Colonic mucosa (tissue), 4 donors: ENCODE data around the gene TUBA1B. TPM values are rescaled to one million over a fixed set of nuclear protein-coding genes. Genes with fewer than 3 reads are reported as not detected.
"Not testable (repeated sequence)": the region's sequence is repeated elsewhere in the genome, so short reads cannot be mapped to it uniquely, and the experiment has no call there.

Experiments used
- DNase-seq: peaks from one replicate; pipeline ENCODE4 v3.0.0-alpha.2; 2020
- H3K27ac ChIP-seq: fragments of 200-600 bp; one replicate; pipeline ENCODE4 v1.8.0; 2021
- H3K27me3 ChIP-seq: fragments of 200-600 bp; one replicate; pipeline ENCODE4 v1.8.0; 2021
- H3K36me3 ChIP-seq: fragments of 200-600 bp; one replicate; pipeline ENCODE4 v1.8.0; 2021
- H3K4me1 ChIP-seq: fragments of 200-600 bp; one replicate; pipeline ENCODE4 v1.8.0; 2021; ENCODE audit warnings: mild to moderate bottlenecking
- H3K4me3 ChIP-seq: fragments of 200-600 bp; one replicate; pipeline ENCODE4 v1.8.0; 2021
- H3K9ac ChIP-seq, 2 donors: one replicate each; pipeline ENCODE4 v1.7.0; 2013; ENCODE audit warnings: control low read depth in 2 of 2, low read depth in 2 of 2, low read length in 2 of 2
- H3K9me3 ChIP-seq: fragments of 200-600 bp; one replicate; pipeline ENCODE4 v1.8.0; 2021
- intact Hi-C: fragments of 100-400 bp; cut with DNase I; formaldehyde crosslinking; loops from one replicate; pipeline ENCODE4 v1.14.1; 2022
- total RNA-seq, 2 donors: library from RNA; stranded (reverse); fragmentation: NEBNext Ultra II Directional in 1 of 2; extraction: Animal tissue kit (Norgen Biotek cat#: 25700) in 1 of 2; gene quantifications; one replicate each; pipeline ENCODE4 v1.2.1, GENCODE V29; 2021
- TF ChIP-seq, protein P1 (sequence below): fragments of 200-600 bp; IDR thresholded peaks from one replicate; pipeline ENCODE4 v1.8.0; 2022; ENCODE audit warnings: antibody characterized with exemption, mild to moderate bottlenecking
- donor health status: healthy.
- donor health status: DM: no; HTN: no; CAD: no.
- donor health status: DM: no; HTN: no; CAD: no.

TUBA1B gene
- total RNA-seq, 2 donors from 2014 or later = 445 to 1,717 TPM

DNA sequence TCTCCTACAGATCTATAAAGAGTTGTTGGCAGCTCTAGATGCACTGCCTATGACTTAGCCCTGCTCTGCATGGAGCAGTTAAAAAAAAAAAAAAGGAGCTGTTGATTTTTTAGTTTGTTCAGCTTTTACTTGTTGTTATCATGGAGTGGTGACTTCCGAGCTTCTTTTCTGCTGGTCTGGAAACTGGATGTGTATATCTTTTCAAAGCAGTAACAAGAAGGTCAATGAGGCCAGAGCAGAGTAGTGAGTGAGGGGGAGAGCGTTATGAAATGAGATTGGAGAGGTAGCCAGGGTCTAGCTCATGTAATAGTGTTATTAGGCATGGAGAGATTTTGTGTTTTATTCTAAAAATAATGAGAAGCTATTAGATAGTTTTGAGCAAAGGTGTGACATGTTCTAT, 13.2 kb upstream of the TUBA1B start:
- H3K4me1 ChIP-seq = no peaks in the 10 kb centered on the region
- intact Hi-C loops = no loop called here
- DNase-seq = no peak
- no peak overlapping the region for H3K4me3 ChIP-seq
- H3K9me3 ChIP-seq = no peaks in the 10 kb centered on the region
- TF ChIP-seq, protein P1, sequence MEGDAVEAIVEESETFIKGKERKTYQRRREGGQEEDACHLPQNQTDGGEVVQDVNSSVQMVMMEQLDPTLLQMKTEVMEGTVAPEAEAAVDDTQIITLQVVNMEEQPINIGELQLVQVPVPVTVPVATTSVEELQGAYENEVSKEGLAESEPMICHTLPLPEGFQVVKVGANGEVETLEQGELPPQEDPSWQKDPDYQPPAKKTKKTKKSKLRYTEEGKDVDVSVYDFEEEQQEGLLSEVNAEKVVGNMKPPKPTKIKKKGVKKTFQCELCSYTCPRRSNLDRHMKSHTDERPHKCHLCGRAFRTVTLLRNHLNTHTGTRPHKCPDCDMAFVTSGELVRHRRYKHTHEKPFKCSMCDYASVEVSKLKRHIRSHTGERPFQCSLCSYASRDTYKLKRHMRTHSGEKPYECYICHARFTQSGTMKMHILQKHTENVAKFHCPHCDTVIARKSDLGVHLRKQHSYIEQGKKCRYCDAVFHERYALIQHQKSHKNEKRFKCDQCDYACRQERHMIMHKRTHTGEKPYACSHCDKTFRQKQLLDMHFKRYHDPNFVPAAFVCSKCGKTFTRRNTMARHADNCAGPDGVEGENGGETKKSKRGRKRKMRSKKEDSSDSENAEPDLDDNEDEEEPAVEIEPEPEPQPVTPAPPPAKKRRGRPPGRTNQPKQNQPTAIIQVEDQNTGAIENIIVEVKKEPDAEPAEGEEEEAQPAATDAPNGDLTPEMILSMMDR = no peak
- H3K9ac ChIP-seq = no peak overlapping the region
- H3K36me3 ChIP-seq = no peaks in the 10 kb centered on the region
- H3K27me3 ChIP-seq = no peaks in the 10 kb centered on the region
- H3K27ac ChIP-seq = no peak overlapping the region

DNA sequence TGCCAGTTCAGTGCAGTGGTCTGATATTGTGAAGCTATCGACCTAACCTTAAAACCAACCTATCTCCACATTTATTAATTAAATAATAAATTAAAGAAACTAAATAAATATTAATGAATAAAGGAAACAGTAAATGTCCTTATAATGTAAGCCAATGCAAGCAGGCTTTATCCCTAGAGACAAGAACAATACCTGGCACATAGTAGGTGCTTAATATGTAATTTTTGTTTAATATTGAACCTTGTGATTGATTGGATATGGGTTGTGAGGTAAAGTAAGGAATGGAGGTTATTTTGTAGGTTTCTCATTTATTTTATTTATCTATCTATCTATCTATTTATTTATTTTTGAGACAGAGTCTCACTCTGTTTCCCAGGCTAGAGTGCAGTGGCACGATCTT, 7.8 kb upstream of the TUBA1B start:
- TF ChIP-seq, protein P1 = no peak
- no peaks in the 10 kb centered on the region for H3K36me3 ChIP-seq
- H3K4me1 ChIP-seq = no peaks in the 10 kb centered on the region
- H3K27ac ChIP-seq = no peak overlapping the region
- no peak for DNase-seq
- no peak overlapping the region for H3K9ac ChIP-seq
- no peak overlapping the region for H3K4me3 ChIP-seq
- H3K27me3 ChIP-seq = no peaks in the 10 kb centered on the region
- intact Hi-C loops = no loop called here
- H3K9me3 ChIP-seq = no peaks in the 10 kb centered on the region

DNA sequence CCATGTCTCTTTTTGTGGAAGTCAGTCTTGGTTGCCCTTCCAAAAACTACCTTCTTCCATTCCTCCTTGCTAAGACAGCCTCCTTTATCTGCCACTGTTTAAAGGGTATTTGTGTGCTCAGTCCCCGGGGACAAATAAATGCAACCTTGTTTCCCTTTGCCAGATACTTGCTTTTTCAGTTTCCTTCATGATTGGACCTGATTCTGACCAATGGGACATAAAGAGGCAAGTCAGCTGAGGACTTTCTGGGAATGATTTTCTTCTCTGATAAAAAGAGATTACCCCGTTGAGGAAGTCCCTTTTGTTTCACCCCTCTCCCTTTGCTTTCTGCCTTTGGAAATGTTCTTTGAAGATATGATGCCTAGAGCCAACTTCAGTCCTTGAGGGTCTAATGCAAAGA, 7.4 kb upstream of the TUBA1B start:
- DNase-seq = no peak
- Histone ChIP-seq H3K4me1 (no peaks in the 10 kb centered on the region), H3K4me3 (no peak overlapping the region), H3K36me3 (no peaks in the 10 kb centered on the region), H3K9ac (no peak overlapping the region), H3K27ac (no peak overlapping the region), H3K9me3 (no peaks in the 10 kb centered on the region), H3K27me3 (no peaks in the 10 kb centered on the region)
- TF ChIP-seq, protein P1 = no peak
- intact Hi-C loops = no loop called here

DNA sequence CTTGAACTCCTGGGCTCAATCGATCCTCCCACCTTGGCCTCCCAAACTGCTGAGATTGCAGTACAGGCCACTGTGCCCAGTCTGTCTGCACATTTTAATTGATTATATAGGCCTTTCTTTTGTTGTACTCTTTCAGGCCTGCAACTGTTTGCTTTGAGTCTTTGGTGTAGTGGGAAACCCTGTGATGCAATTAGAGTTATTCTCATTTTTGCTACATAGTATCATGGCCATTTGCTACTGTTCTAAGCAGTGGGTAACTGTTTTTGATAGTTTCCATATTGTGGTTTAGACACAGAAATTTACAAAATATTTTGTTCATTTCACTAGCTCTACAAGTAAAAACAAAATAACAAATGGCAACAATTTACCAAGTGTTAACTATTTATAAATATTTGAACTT, 6.3 kb upstream of the TUBA1B start:
- Histone ChIP-seq H3K9ac (peak overlapping the region in 1 of 2 donors; percentile 12), H3K27ac (no peak overlapping the region), H3K9me3 (no peaks in the 10 kb centered on the region), H3K4me1 (no peaks in the 10 kb centered on the region), H3K36me3 (no peaks in the 10 kb centered on the region), H3K27me3 (no peaks in the 10 kb centered on the region), H3K4me3 (no peak overlapping the region)
- intact Hi-C loops = no loop called here
- TF ChIP-seq, protein P1 = no peak
- no peak for DNase-seq

DNA sequence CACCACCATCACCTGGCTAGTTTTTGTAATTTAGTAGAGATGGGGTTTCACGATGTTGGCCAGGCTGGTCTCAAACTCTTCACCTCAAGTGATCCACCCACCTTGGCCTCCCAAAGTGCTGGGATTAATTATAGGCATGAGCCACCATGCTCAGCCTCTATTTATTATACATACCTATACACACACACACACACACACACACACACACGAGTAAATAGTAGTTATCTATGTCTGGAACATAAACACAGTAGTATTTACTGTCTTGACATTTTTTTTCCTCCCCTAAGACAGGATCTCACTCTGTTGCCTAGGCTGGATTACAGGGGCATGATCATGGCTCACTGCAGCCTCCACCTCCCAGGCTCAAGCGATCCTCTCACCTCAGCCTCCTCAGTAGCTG, 5.8 kb upstream of the TUBA1B start:
- H3K27me3 ChIP-seq, DNase-seq, intact Hi-C loops: not testable (repeated sequence)

DNA sequence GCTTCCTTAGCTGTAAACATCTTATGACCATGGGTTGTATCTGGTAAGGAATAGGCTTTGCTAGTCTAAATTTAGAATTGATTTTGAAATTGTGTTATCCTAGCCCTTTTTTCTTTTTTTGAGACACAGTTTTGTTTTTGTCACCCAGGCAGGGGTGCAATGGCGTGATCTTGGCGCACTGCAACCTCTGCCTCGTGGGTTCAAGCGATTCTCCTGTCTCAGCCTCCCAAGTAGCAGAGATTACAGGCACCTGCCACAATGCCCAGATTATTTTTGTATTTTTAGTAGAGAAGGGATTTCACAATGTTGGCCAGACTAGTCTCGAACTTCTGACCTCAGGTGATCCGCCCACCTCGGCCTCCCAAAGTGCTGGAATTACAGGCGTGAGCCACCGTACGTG, 2.4 kb upstream of the TUBA1B start:
- intact Hi-C loops = loop anchor here (5.0 kb wide), 1 partner anchor 104 kb away; no protein-coding TSS in a partner anchor

More for the DNA sequence above, 5.8 kb upstream of the TUBA1B start:
- H3K4me1 ChIP-seq, H3K36me3 ChIP-seq, H3K27ac ChIP-seq, H3K9me3 ChIP-seq, H3K4me3 ChIP-seq: not testable (repeated sequence)
- peak overlapping the region in 1 of 2 donors; percentile 12 for H3K9ac ChIP-seq

More for the DNA sequence above, 2.4 kb upstream of the TUBA1B start:
- Histone ChIP-seq H3K9ac (no peak overlapping the region), H3K4me3 (no peak overlapping the region), H3K4me1 (no peaks in the 10 kb centered on the region), H3K27ac (no peak overlapping the region), H3K36me3 (peaks cover 7% of the 10 kb centered on the region), H3K9me3 (no peaks in the 10 kb centered on the region), H3K27me3 (no peaks in the 10 kb centered on the region)
- TF ChIP-seq, protein P1 = no peak
- no peak for DNase-seq
